Urothelium cell line (cell line): ENCODE measurements around the gene CLEC14A.

Source experiments
- DNase-seq: peaks from one replicate; pipeline ENCODE4 v3.0.0; 2011; ENCODE audit warnings: low spot score, mixed read lengths
- FAIRE-seq: peaks from 2 replicates; lab custom pipeline; 2011; peaks lifted over from hg19 to GRCh38; lab: Jason Lieb, UNC

Gene CLEC14A

GRCh38 chr14:38255673-38256532, at the start of gene CLEC14A:
CLEC14A (minus strand) TSS chr14:38256093; CDS start chr14:38256022, 71 bp downstream.
- no peak for FAIRE-seq
- DNase-seq = no peak

- no peak for FAIRE-seq
Observed at GRCh38 chr14:38302966-38303365, 47.1 kb upstream of the CLEC14A start.

GRCh38 chr14:38302034-38302433, 46.1 kb upstream of the CLEC14A start:
- FAIRE-seq (no peak), DNase-seq (no peak)

More at GRCh38 chr14:38302966-38303365, 47.1 kb upstream of the CLEC14A start:
- DNase-seq = no peak

- no peak for FAIRE-seq
- DNase-seq = no peak
Observed at GRCh38 chr14:38297681-38298080, 41.8 kb upstream of the CLEC14A start.

GRCh38 chr14:38291681-38292467, 36.0 kb upstream of the CLEC14A start:
- FAIRE-seq (no peak), DNase-seq (no peak)

- no peak for FAIRE-seq
- DNase-seq = no peak
Observed at GRCh38 chr14:38290601-38291188, 34.8 kb upstream of the CLEC14A start.

- DNase-seq (no peak), FAIRE-seq (no peak)
Observed at GRCh38 chr14:38286452-38286851, 30.6 kb upstream of the CLEC14A start.

- FAIRE-seq = no peak
- no peak for DNase-seq
Observed at GRCh38 chr14:38285962-38286361, 30.1 kb upstream of the CLEC14A start.

- no peak for DNase-seq
- no peak for FAIRE-seq
Observed at GRCh38 chr14:38282936-38283335, 27.0 kb upstream of the CLEC14A start.

- FAIRE-seq = no peak
- DNase-seq = no peak
Observed at GRCh38 chr14:38280081-38280480, 24.2 kb upstream of the CLEC14A start.

- DNase-seq (no peak), FAIRE-seq (no peak)
Observed at GRCh38 chr14:38279572-38279971, 23.7 kb upstream of the CLEC14A start.

- FAIRE-seq (no peak), DNase-seq (no peak)
Observed at GRCh38 chr14:38278035-38278434, 22.1 kb upstream of the CLEC14A start.

GRCh38 chr14:38262844-38263243, 7.0 kb upstream of the CLEC14A start:
- DNase-seq (no peak), FAIRE-seq (no peak)

- FAIRE-seq (no peak), DNase-seq (no peak)
Observed at GRCh38 chr14:38261620-38262019, 5.7 kb upstream of the CLEC14A start.

GRCh38 chr14:38257507-38257906, 1.6 kb upstream of the CLEC14A start:
- DNase-seq = peak; percentile 17
- no peak for FAIRE-seq

GRCh38 chr14:38256533-38256840, 594 bp upstream of the CLEC14A start:
- no peak for DNase-seq
- no peak for FAIRE-seq

- FAIRE-seq (no peak), DNase-seq (no peak)
Observed at GRCh38 chr14:38255408-38255672, 553 bp downstream of the CLEC14A start.

- DNase-seq (no peak), FAIRE-seq (no peak)
Observed at GRCh38 chr14:38254571-38255407, 1.1 kb downstream of the CLEC14A start.

GRCh38 chr14:38253676-38254075, 2.2 kb downstream of the CLEC14A start:
- DNase-seq = no peak
- FAIRE-seq = no peak

GRCh38 chr14:38252066-38252710, 3.7 kb downstream of the CLEC14A start:
- no peak for DNase-seq
- no peak for FAIRE-seq

- no peak for DNase-seq
- no peak for FAIRE-seq
Observed at GRCh38 chr14:38250331-38250730, 5.6 kb downstream of the CLEC14A start.
